Omental fat pad (tissue), 4 donors: ENCODE data around the gene ANTXR1. TPM values are rescaled to one million over a fixed set of nuclear protein-coding genes. Genes with fewer than 3 reads are reported as not detected.

ENCODE experiments used
- ATAC-seq: fragments of 150-250 bp; one replicate; pipeline ENCODE4 v1.9.1; 2016; ENCODE audit warnings: mild to moderate bottlenecking, moderate library complexity; ENCODE audit not compliant: low FRiP score
- DNase-seq: peaks from one replicate; pipeline ENCODE4 v3.0.0-alpha.2; 2019; ENCODE audit warnings: low spot score
- CTCF ChIP-seq, 3 donors: fragments of 450-650 bp; IDR thresholded peaks; one replicate each; pipeline ENCODE4 v1.5.1; 2016 to 2017; ENCODE audit warnings: antibody characterized with exemption in 3 of 3, mild to moderate bottlenecking in 3 of 3, moderate library complexity in 2 of 3
- total RNA-seq, 4 donors: library from RNA; depleted of rRNA; stranded (reverse); fragments of >200 nt; gene quantifications; one replicate each; pipeline ENCODE4 v1.1.0, GENCODE V29; 2016

ANTXR1 gene
- total RNA-seq, 4 donors from 2014 or later = 27.7 to 49.1 (median 37.1) TPM

GRCh38 chr2:69012310-69013141, 453 bp upstream of the ANTXR1 start:
- ATAC-seq = peak; percentile 27
- DNase-seq = peak; percentile 55
- peak in 2 of 3 donors; percentile 33 to 51 for TF ChIP-seq CTCF (IDR thresholded peaks at IDR 0.05)

GRCh38 chr2:69013840-69014821, 1.2 kb downstream of the ANTXR1 start:
- no peak for TF ChIP-seq CTCF (IDR thresholded peaks at IDR 0.05)
- ATAC-seq (peak; percentile 29), DNase-seq (no peak)

- ATAC-seq = peak; percentile 38
Observed at GRCh38 chr2:69017080-69017479, 4.1 kb downstream of the ANTXR1 start.

GRCh38 chr2:69017835-69018234, 4.9 kb downstream of the ANTXR1 start:
- TF ChIP-seq CTCF (IDR thresholded peaks at IDR 0.05) = no peak
- DNase-seq (no peak), ATAC-seq (no peak)

More at GRCh38 chr2:69017080-69017479, 4.1 kb downstream of the ANTXR1 start:
- no peak for DNase-seq
- no peak for TF ChIP-seq CTCF (IDR thresholded peaks at IDR 0.05)

GRCh38 chr2:69018678-69019095, 5.7 kb downstream of the ANTXR1 start:
- ATAC-seq (no peak), DNase-seq (no peak)
- TF ChIP-seq CTCF (IDR thresholded peaks at IDR 0.05) = no peak

GRCh38 chr2:69020496-69021426, 7.8 kb downstream of the ANTXR1 start:
- TF ChIP-seq CTCF (IDR thresholded peaks at IDR 0.05) = no peak
- DNase-seq (no peak), ATAC-seq (no peak)
